ENCODE measurements around the gene AADACL4.

Gene AADACL4

GRCh38 chr1:12714710-12715475, 71.0 kb downstream of the AADACL4 start:
- no peak for DNase-seq

GRCh38 chr1:12715896-12716437, 72.1 kb downstream of the AADACL4 start, which contains the start of gene AADACL3:
AADACL3 (plus strand) TSS chr1:12716110; CDS start chr1:12716177, 67 bp downstream.
- no peak for DNase-seq
